Measurements from ENCODE around the gene TRIM14. TPM values are rescaled to one million over a fixed set of nuclear protein-coding genes. Genes with fewer than 3 reads are reported as not detected.

TRIM14 gene
- total and polyA plus RNA-seq, 2 of the 13 experiments (the other 11 are each of a cell fraction or from before 2014, with no cell fraction given): 9.2 to 13.0 TPM

DNA sequence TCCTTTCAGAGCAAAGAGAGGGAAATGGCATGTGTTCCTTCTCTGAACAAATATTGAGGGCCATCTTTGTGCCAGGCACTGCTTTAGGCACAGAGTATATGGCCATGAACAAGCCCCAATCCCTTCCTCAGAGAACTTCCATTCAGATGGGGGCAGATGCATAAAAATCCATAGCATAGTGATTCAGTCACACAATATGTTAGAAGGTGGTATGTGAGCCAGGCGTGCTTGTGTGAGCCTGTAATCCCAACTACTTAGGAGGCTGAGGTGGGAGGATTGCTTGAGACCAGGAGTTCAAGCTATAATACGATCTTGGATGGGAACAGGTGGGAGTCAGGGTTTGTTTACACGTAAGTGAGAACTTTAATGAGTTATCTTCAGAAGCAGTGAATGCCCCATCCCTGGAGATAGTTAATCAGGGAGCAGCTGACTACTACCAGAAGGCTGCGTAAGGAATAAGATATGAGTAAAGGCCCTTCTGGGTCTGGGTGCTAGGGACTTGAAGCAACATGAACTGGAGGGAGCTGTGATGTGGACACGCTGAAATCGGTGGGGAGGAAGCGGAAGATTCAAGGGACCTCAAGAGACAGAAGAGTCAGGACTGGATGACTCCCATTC, 35.3 kb downstream of the TRIM14 start:
- BruUV-seq (replicated peaks): TSS peak; percentile 12
- intact Hi-C loops (cut with micrococcal nuclease; ENCODE audit: unreplicated experiment): no loop called here
- Histone ChIP-seq H3K4me3 (replicated peaks in 1 of 3; ENCODE audit: insufficient read depth in 1 of 3, low read depth in 2 of 3, low read length in 3 of 3) (no peak overlapping the region), H3K4me2 (ENCODE audit: low read depth, low read length) (no peak overlapping the region), H3K4me1 (ENCODE audit: insufficient read depth, low read length) (peaks cover 22% of the 10 kb centered on the region), H3K9ac (ENCODE audit: insufficient read depth, low read depth, low read length) (no peak overlapping the region), H3K9me3 (ENCODE audit: low read length) (no peaks in the 10 kb centered on the region), H3K27ac (ENCODE audit: extremely low read length, insufficient read depth, low read length) (no peak overlapping the region), H4K20me1 (ENCODE audit: insufficient read depth, low read length) (no peaks in the 10 kb centered on the region), H3K27me3 (ENCODE audit: control insufficient read depth in 1 of 2, insufficient read depth in 2 of 2, low read length in 2 of 2) (no peaks in the 10 kb centered on the region), H3K36me3 (replicated peaks in 1 of 2; ENCODE audit: control insufficient read depth in 1 of 2, insufficient read depth in 2 of 2, low read length in 2 of 2) (peaks cover 15 to 66% of the 10 kb centered on the region in 2 experiments), H2AFZ (ENCODE audit: low read length) (no peak overlapping the region), H3K79me2 (ENCODE audit: insufficient read depth, low read length) (no peaks in the 10 kb centered on the region)
- ChIA-PET CTCF (ENCODE audit: low intra/inter-chr PET ratio, low total read pairs) (no interaction called here), POLR2A (no interaction called here)
- FAIRE-seq: no peak
- in situ Hi-C loops (cut with HindIII; ENCODE audit: extremely low pct_ligation_motif_present, low pct_unique_long_range_greater_than_20kb): no loop called here
- 97% methylated on average over 7 of the region's 7 CpGs for WGBS (ENCODE audit: low lambda C conversion rate)
- 0 out of 2 replicates have a peak, but pooled peaks have one; percentile 45 for TF ChIP-seq POLR2AphosphoS2 (IDR thresholded peaks at IDR 0.05; ENCODE audit: low read depth, low read length)
- TF ChIP-seq, protein P1, sequence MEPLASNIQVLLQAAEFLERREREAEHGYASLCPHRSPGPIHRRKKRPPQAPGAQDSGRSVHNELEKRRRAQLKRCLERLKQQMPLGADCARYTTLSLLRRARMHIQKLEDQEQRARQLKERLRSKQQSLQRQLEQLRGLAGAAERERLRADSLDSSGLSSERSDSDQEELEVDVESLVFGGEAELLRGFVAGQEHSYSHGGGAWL (CRISPR knock-in tag; IDR thresholded peaks at IDR 0.05): no peak
- DNase-seq (ENCODE audit: low spot score): no peak
- ATAC-seq: no peak

DNA sequence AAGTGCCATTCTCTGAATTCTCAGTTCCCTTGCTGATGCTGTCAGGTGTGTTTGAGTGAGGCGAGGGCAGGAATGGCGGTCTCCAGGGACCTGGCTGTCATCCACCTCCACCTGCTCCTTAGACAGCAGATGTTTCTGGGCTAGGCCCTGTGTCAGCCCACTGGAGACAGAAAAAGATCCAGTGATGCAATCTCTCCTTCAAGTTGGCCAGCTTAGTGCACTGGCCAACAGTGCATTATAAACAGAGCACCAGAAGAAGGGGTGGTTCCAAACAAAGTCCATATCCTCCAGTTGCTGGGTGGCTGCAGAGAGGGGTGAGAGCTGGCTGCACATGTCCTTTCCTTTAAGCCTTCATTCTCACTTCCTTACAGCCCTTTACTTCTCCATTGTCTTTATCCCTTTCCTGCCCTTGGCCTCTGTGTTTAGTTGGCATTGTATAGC, 35.9 kb downstream of the TRIM14 start:
- Histone ChIP-seq H3K4me3 (replicated peaks in 1 of 3; ENCODE audit: insufficient read depth in 1 of 3, low read depth in 2 of 3, low read length in 3 of 3) (no peak overlapping the region), H3K27me3 (ENCODE audit: control insufficient read depth in 1 of 2, insufficient read depth in 2 of 2, low read length in 2 of 2) (no peaks in the 10 kb centered on the region), H3K4me1 (ENCODE audit: insufficient read depth, low read length) (peaks cover 22% of the 10 kb centered on the region), H3K79me2 (ENCODE audit: insufficient read depth, low read length) (no peaks in the 10 kb centered on the region), H2AFZ (ENCODE audit: low read length) (no peak overlapping the region), H3K9ac (ENCODE audit: insufficient read depth, low read depth, low read length) (no peak overlapping the region), H4K20me1 (ENCODE audit: insufficient read depth, low read length) (no peaks in the 10 kb centered on the region), H3K36me3 (replicated peaks in 1 of 2; ENCODE audit: control insufficient read depth in 1 of 2, insufficient read depth in 2 of 2, low read length in 2 of 2) (peaks cover 16 to 70% of the 10 kb centered on the region in 2 experiments), H3K27ac (ENCODE audit: extremely low read length, insufficient read depth, low read length) (no peak overlapping the region), H3K9me3 (ENCODE audit: low read length) (no peaks in the 10 kb centered on the region), H3K4me2 (ENCODE audit: low read depth, low read length) (no peak overlapping the region)
- no peak for TF ChIP-seq ADNP (CRISPR knock-in tag; IDR thresholded peaks at IDR 0.05)
- TF ChIP-seq PTBP1 (IDR thresholded peaks at IDR 0.05; ENCODE audit: low read depth, low read length, poor library complexity, severe bottlenecking): no peak
- peak; percentile 76; the same call in 1 of the 2 replicates for TF ChIP-seq CEBPG (CRISPR knock-in tag; IDR thresholded peaks at IDR 0.05)
- TF ChIP-seq SIX4 (CRISPR knock-in tag; IDR thresholded peaks at IDR 0.05): no peak
- TF ChIP-seq, protein P2, sequence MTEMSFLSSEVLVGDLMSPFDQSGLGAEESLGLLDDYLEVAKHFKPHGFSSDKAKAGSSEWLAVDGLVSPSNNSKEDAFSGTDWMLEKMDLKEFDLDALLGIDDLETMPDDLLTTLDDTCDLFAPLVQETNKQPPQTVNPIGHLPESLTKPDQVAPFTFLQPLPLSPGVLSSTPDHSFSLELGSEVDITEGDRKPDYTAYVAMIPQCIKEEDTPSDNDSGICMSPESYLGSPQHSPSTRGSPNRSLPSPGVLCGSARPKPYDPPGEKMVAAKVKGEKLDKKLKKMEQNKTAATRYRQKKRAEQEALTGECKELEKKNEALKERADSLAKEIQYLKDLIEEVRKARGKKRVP (CRISPR knock-in tag; IDR thresholded peaks at IDR 0.05): peak in 1 of 2 experiments; percentile 49; a peak in 1 of 4 replicates
- no peak for TF ChIP-seq SMARCC2 (IDR thresholded peaks at IDR 0.05)
- no peak for TF ChIP-seq ZNF816 (CRISPR knock-in tag; IDR thresholded peaks at IDR 0.05; ENCODE audit: borderline replicate concordance)
- TF ChIP-seq, protein P3, sequence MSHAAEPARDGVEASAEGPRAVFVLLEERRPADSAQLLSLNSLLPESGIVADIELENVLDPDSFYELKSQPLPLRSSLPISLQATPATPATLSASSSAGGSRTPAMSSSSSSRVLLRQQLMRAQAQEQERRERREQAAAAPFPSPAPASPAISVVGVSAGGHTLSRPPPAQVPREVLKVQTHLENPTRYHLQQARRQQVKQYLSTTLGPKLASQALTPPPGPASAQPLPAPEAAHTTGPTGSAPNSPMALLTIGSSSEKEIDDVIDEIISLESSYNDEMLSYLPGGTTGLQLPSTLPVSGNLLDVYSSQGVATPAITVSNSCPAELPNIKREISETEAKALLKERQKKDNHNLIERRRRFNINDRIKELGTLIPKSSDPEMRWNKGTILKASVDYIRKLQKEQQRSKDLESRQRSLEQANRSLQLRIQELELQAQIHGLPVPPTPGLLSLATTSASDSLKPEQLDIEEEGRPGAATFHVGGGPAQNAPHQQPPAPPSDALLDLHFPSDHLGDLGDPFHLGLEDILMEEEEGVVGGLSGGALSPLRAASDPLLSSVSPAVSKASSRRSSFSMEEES (CRISPR knock-in tag; IDR thresholded peaks at IDR 0.05): no peak
- TF ChIP-seq ZNF510 (CRISPR knock-in tag; IDR thresholded peaks at IDR 0.05; ENCODE audit: low read depth): no peak
- no peak for TF ChIP-seq ZNF530 (CRISPR knock-in tag; IDR thresholded peaks at IDR 0.05; ENCODE audit: low read depth)
- no peak for TF ChIP-seq ZNF737 (CRISPR knock-in tag; IDR thresholded peaks at IDR 0.05; ENCODE audit: borderline replicate concordance)
- 0 out of 2 replicates have a peak, but pooled peaks have one; percentile 9 for TF ChIP-seq GATAD2A (CRISPR knock-in tag; IDR thresholded peaks at IDR 0.05)
- no peak for TF ChIP-seq NFYC (CRISPR knock-in tag; IDR thresholded peaks at IDR 0.05)
- no peak for TF ChIP-seq ZFP1 (CRISPR knock-in tag; IDR thresholded peaks at IDR 0.05)
- TF ChIP-seq SOX6 (IDR thresholded peaks at IDR 0.05): no peak
- TF ChIP-seq SOX6 (CRISPR knock-in tag; IDR thresholded peaks at IDR 0.05): no peak
- TF ChIP-seq AHR (CRISPR knock-in tag; IDR thresholded peaks at IDR 0.05): no peak
- WGBS (ENCODE audit: low lambda C conversion rate): 100% methylated on average over 2 of the region's 2 CpGs
- intact Hi-C loops (cut with micrococcal nuclease; ENCODE audit: unreplicated experiment): no loop called here
- ChIA-PET CTCF (ENCODE audit: low intra/inter-chr PET ratio, low total read pairs) (no interaction called here), POLR2A (interaction anchor here (0.6 kb wide), 1 partner anchor 176 kb away, joined by 3 read pairs; no protein-coding TSS in a partner anchor)
- no TSS peak for BruUV-seq (replicated peaks)
- FAIRE-seq (no peak), DNase-seq (ENCODE audit: low spot score) (no peak), ATAC-seq (peak; percentile 20)
- in situ Hi-C loops (cut with HindIII; ENCODE audit: extremely low pct_ligation_motif_present, low pct_unique_long_range_greater_than_20kb): no loop called here

Data from HepG2 (cell line).